Neural cell (in vitro differentiated cells): Measurements from ENCODE around the gene SLC50A1. TPM values are rescaled to one million over a fixed set of nuclear protein-coding genes. Genes with fewer than 3 reads are reported as not detected.

Source experiments
- H2AFZ ChIP-seq: fragments of 200-600, 300-800 bp; sonication (generic), shearing (Covaris generic); 2 replicates; pipeline ENCODE4 v1.6.0; 2014; ENCODE audit warnings: low read depth, mild to moderate bottlenecking, antibody characterized with exemption, low read length, moderate library complexity
- H3F3A ChIP-seq: fragments of 200-600 bp; shearing (Covaris generic); 2 replicates; pipeline ENCODE4 v1.6.1; 2016; ENCODE audit warnings: mild to moderate bottlenecking, moderate library complexity, mixed read lengths, antibody characterized with exemption, low read length; ENCODE audit not compliant: insufficient read depth, poor library complexity, severe bottlenecking
- H3K27ac ChIP-seq: fragments of 200-600, 300-800 bp; sonication (generic), shearing (Covaris generic); 2 replicates; pipeline ENCODE4 v1.5.1; 2014; ENCODE audit warnings: mild to moderate bottlenecking, low read length, moderate library complexity
- H3K27me3 ChIP-seq: fragments of 300-800, 200-600 bp; sonication (generic), shearing (Covaris generic); 2 replicates; pipeline ENCODE4 v1.6.0; 2014; ENCODE audit warnings: mild to moderate bottlenecking, low read depth, low read length, moderate library complexity; ENCODE audit not compliant: insufficient read depth
- H3K36me3 ChIP-seq: fragments of 300-800, 200-600 bp; sonication (generic), shearing (Covaris generic); 2 replicates; pipeline ENCODE4 v1.5.1; 2014; ENCODE audit warnings: mild to moderate bottlenecking, antibody characterized with exemption, low read length, moderate library complexity; ENCODE audit not compliant: insufficient read depth
- H3K4me2 ChIP-seq: fragments of 300-800, 200-600 bp; sonication (generic), shearing (Covaris generic); 2 replicates; pipeline ENCODE4 v1.6.0; 2014; ENCODE audit warnings: mild to moderate bottlenecking, low read length
- H3K4me3 ChIP-seq: fragments of 300-800, 200-600 bp; sonication (generic), shearing (Covaris generic); 2 replicates; pipeline ENCODE4 v1.5.1; 2014; ENCODE audit warnings: mild to moderate bottlenecking, low read length, moderate library complexity
- H3K79me2 ChIP-seq: fragments of 200-600 bp; shearing (Covaris generic); replicated peaks from 2 replicates; pipeline ENCODE4 v1.6.0; 2014; ENCODE audit warnings: mild to moderate bottlenecking, low read length, moderate library complexity; ENCODE audit not compliant: insufficient read depth
- H3K9ac ChIP-seq: fragments of 300-800, 200-600 bp; sonication (generic), shearing (Covaris generic); 2 replicates; pipeline ENCODE4 v1.6.1; 2016; ENCODE audit warnings: mild to moderate bottlenecking, low read length, mixed read lengths
- H3K9me2 ChIP-seq: fragments of 200-600 bp; shearing (Covaris generic); 2 replicates; pipeline ENCODE4 v1.6.1; 2016; ENCODE audit warnings: mild to moderate bottlenecking, low read length, mixed read lengths; ENCODE audit not compliant: insufficient read depth
- H3K9me3 ChIP-seq: fragments of 200-600, 300-800 bp; sonication (generic), shearing (Covaris generic); 2 replicates; pipeline ENCODE4 v1.6.1; 2016; ENCODE audit warnings: mild to moderate bottlenecking, mixed run types, low read length, moderate library complexity, mixed read lengths
- H4K20me1 ChIP-seq: fragments of 200-600 bp; shearing (Covaris generic); 2 replicates; pipeline ENCODE4 v1.6.1; 2016; ENCODE audit warnings: mild to moderate bottlenecking, mixed run types; ENCODE audit not compliant: insufficient read depth
- EP300 ChIP-seq: fragments of 450-650 bp; conservative IDR thresholded peaks from 2 replicates; pipeline ENCODE4 v1.6.1; 2014; ENCODE audit warnings: antibody characterized with exemption, mild to moderate bottlenecking, moderate library complexity; ENCODE audit not compliant: poor library complexity, severe bottlenecking
- EZH2 ChIP-seq: fragments of 200-600, 300-800 bp; shearing (Covaris generic), sonication (generic); IDR thresholded peaks from 2 replicates; pipeline ENCODE4 v1.6.1; 2014; ENCODE audit warnings: antibody characterized with exemption, low read length, borderline replicate concordance, mild to moderate bottlenecking; ENCODE audit not compliant: insufficient read depth, poor library complexity, severe bottlenecking
- MXI1 ChIP-seq: fragments of 450-650 bp; conservative IDR thresholded peaks from 2 replicates; pipeline ENCODE4 v1.6.1; 2014; ENCODE audit warnings: antibody characterized with exemption, mild to moderate bottlenecking; ENCODE audit not compliant: poor library complexity, severe bottlenecking
- POLR2AphosphoS5 ChIP-seq: IDR thresholded peaks from 2 replicates; pipeline ENCODE4 v1.6.1; 2012
- RAD21 ChIP-seq: fragments of 450-650 bp; conservative IDR thresholded peaks from 2 replicates; pipeline ENCODE4 v1.6.1; 2014; ENCODE audit warnings: antibody characterized with exemption, mild to moderate bottlenecking, moderate library complexity
- SMC3 ChIP-seq: fragments of 450-650 bp; conservative IDR thresholded peaks from 2 replicates; pipeline ENCODE4 v1.6.1; 2014; ENCODE audit warnings: antibody characterized with exemption, mild to moderate bottlenecking, moderate library complexity; ENCODE audit not compliant: poor library complexity
- TAF1 ChIP-seq: IDR thresholded peaks from 2 replicates; pipeline ENCODE4 v1.6.1; 2012; ENCODE audit warnings: low read depth
- polyA plus RNA-seq: library from polyadenylated mRNA; depleted of rRNA; stranded (reverse); fragments of >200 nt; gene quantifications from 2 replicates; pipeline ENCODE4 v1.2.3, GENCODE V29; 2014
- TF ChIP-seq, protein P1 (sequence below): IDR thresholded peaks from 2 replicates; pipeline ENCODE4 v1.6.1; 2012; ENCODE audit warnings: borderline replicate concordance
- TF ChIP-seq, protein P2 (sequence below): fragments of 450-650 bp; IDR thresholded peaks from 2 replicates; pipeline ENCODE4 v1.5.1; 2014; ENCODE audit warnings: antibody characterized with exemption, mild to moderate bottlenecking, moderate library complexity; ENCODE audit not compliant: poor library complexity, severe bottlenecking

SLC50A1 gene
- polyA plus RNA-seq, 1 donor from 2014 or later, result 12.6 TPM

DNA sequence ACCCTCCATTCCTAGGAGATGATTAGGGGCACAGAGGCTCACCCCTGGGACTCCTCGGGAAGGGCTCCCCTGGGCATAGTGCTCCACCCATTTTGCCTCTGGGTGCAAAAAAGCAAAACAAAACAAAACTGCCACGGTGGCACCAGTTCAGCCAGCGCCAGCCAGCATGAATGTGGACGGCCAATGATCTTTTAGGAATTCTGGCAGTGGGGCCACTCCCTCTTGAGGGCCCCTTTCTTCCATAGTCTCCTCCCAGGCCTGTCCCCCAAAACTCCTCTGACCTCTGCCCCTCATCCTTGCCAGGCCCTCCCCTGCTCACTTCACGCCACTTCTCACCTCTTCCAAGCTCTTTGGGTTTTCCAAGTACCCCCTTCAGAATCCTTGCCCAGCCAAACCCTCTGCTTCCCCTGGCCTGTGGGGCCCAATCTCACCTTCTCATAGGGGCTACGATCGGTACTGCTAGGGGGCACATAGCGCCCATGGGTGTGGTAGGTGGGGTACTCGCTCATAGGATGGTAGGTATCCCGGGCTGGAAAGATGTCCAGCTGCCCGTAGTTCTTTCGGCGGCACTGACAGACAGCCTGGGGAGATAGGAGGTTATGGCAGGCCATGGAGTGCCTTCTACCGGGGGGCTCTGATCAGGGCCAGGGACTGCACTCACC, 51.3 kb downstream of the SLC50A1 start:
- H2AFZ ChIP-seq, result no peak overlapping the region
- H3K36me3 ChIP-seq, result no peaks in the 10 kb centered on the region
- no peak overlapping the region for H3K9ac ChIP-seq
- H3K4me3 ChIP-seq, result no peak overlapping the region
- no peaks in the 10 kb centered on the region for H3K9me3 ChIP-seq
- no peaks in the 10 kb centered on the region for H3K27me3 ChIP-seq
- no peaks in the 10 kb centered on the region for H4K20me1 ChIP-seq
- H3F3A ChIP-seq, result no peaks in the 10 kb centered on the region
- no peaks in the 10 kb centered on the region for H3K79me2 ChIP-seq
- no peak overlapping the region for H3K4me2 ChIP-seq
- H3K27ac ChIP-seq, result no peak overlapping the region
- H3K9me2 ChIP-seq, result no peaks in the 10 kb centered on the region
- no peak for TF ChIP-seq EP300
- no peak for TF ChIP-seq POLR2AphosphoS5
- no peak for TF ChIP-seq EZH2
- no peak for TF ChIP-seq MXI1
- TF ChIP-seq TAF1, result no peak
- no peak for TF ChIP-seq RAD21
- TF ChIP-seq, protein P1, sequence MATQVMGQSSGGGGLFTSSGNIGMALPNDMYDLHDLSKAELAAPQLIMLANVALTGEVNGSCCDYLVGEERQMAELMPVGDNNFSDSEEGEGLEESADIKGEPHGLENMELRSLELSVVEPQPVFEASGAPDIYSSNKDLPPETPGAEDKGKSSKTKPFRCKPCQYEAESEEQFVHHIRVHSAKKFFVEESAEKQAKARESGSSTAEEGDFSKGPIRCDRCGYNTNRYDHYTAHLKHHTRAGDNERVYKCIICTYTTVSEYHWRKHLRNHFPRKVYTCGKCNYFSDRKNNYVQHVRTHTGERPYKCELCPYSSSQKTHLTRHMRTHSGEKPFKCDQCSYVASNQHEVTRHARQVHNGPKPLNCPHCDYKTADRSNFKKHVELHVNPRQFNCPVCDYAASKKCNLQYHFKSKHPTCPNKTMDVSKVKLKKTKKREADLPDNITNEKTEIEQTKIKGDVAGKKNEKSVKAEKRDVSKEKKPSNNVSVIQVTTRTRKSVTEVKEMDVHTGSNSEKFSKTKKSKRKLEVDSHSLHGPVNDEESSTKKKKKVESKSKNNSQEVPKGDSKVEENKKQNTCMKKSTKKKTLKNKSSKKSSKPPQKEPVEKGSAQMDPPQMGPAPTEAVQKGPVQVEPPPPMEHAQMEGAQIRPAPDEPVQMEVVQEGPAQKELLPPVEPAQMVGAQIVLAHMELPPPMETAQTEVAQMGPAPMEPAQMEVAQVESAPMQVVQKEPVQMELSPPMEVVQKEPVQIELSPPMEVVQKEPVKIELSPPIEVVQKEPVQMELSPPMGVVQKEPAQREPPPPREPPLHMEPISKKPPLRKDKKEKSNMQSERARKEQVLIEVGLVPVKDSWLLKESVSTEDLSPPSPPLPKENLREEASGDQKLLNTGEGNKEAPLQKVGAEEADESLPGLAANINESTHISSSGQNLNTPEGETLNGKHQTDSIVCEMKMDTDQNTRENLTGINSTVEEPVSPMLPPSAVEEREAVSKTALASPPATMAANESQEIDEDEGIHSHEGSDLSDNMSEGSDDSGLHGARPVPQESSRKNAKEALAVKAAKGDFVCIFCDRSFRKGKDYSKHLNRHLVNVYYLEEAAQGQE, result no peak
- TF ChIP-seq, protein P2, sequence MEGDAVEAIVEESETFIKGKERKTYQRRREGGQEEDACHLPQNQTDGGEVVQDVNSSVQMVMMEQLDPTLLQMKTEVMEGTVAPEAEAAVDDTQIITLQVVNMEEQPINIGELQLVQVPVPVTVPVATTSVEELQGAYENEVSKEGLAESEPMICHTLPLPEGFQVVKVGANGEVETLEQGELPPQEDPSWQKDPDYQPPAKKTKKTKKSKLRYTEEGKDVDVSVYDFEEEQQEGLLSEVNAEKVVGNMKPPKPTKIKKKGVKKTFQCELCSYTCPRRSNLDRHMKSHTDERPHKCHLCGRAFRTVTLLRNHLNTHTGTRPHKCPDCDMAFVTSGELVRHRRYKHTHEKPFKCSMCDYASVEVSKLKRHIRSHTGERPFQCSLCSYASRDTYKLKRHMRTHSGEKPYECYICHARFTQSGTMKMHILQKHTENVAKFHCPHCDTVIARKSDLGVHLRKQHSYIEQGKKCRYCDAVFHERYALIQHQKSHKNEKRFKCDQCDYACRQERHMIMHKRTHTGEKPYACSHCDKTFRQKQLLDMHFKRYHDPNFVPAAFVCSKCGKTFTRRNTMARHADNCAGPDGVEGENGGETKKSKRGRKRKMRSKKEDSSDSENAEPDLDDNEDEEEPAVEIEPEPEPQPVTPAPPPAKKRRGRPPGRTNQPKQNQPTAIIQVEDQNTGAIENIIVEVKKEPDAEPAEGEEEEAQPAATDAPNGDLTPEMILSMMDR, result no peak
- TF ChIP-seq SMC3, result no peak

DNA sequence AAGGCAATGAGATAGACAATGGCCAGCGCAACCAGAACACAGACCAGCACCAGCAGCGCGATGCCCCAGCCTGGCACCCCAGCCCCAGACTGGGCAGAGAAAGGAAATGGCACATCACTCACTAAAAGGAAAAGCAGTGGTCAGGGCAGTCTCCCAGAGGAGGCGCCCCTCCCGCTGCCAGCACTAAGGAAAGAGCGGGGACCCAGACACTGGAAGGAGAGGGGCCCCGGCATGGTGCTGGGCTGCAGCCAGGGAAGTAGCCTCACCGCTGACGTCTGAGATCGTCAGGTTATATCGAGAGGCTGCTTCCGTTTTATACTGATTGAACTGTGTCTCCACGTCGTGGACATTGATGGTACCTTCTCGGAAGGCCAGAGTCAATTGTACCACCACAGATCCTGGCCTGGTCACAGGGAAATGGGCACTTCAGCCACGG, 51.8 kb downstream of the SLC50A1 start:
- H2AFZ ChIP-seq, result no peak overlapping the region
- H4K20me1 ChIP-seq, result no peaks in the 10 kb centered on the region
- no peaks in the 10 kb centered on the region for H3K9me2 ChIP-seq
- H3K27me3 ChIP-seq, result no peaks in the 10 kb centered on the region
- H3K4me2 ChIP-seq, result no peak overlapping the region
- no peak overlapping the region for H3K4me3 ChIP-seq
- no peaks in the 10 kb centered on the region for H3K36me3 ChIP-seq
- H3K9ac ChIP-seq, result no peak overlapping the region
- H3K9me3 ChIP-seq, result no peaks in the 10 kb centered on the region
- TF ChIP-seq POLR2AphosphoS5, result no peak
- TF ChIP-seq, protein P2, result no peak
- TF ChIP-seq, protein P1, result no peak
- TF ChIP-seq EZH2, result no peak
- TF ChIP-seq TAF1, result no peak
- TF ChIP-seq EP300, result no peak
- no peak for TF ChIP-seq MXI1
- no peak for TF ChIP-seq SMC3
- TF ChIP-seq RAD21, result no peak
- no peak overlapping the region for H3K27ac ChIP-seq
- H3F3A ChIP-seq, result no peaks in the 10 kb centered on the region
- no peaks in the 10 kb centered on the region for H3K79me2 ChIP-seq
